ENCODE measurements around the gene ADNP2. TPM values are rescaled to one million over a fixed set of nuclear protein-coding genes. Genes with fewer than 3 reads are reported as not detected.

ADNP2 gene
- total and polyA plus RNA-seq, 2 of the 13 experiments (the other 11 are each of a cell fraction or from before 2014, with no cell fraction given), result 10.8 to 25.5 TPM

DNA sequence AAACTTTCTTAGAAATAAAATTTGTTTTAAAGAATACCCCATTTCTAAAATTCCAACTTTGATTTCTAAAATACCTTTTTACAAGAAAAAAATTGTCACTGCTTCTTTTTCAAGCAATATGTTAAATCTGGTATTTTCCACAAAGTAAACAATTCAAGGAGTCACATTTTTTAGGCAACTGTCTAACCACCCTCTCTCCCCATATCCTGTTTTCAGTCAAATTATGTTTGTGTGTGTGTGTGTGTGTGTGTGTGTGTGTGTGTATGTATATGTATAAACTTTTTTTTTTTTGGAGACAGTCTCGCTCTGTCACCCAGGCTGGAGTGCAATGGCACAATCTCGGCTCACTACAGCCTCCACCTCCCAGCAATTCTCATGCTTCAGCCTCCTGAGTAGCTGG is 59.3 kb downstream of the ADNP2 start:
- Histone ChIP-seq H3K36me3 (replicated peaks in 1 of 2; ENCODE audit: control insufficient read depth in 1 of 2, insufficient read depth in 2 of 2, low read length in 2 of 2) (no peaks in the 10 kb centered on the region), H3K27ac (ENCODE audit: extremely low read length, insufficient read depth, low read length) (no peak overlapping the region), H3K27me3 (ENCODE audit: control insufficient read depth in 1 of 2, insufficient read depth in 2 of 2, low read length in 2 of 2) (no peaks in the 10 kb centered on the region), H4K20me1 (ENCODE audit: insufficient read depth, low read length) (no peaks in the 10 kb centered on the region), H3K4me2 (ENCODE audit: low read depth, low read length) (no peak overlapping the region), H3K4me1 (ENCODE audit: insufficient read depth, low read length) (no peaks in the 10 kb centered on the region), H3K79me2 (ENCODE audit: insufficient read depth, low read length) (no peaks in the 10 kb centered on the region), H3K9ac (ENCODE audit: insufficient read depth, low read depth, low read length) (no peak overlapping the region), H2AFZ (ENCODE audit: low read length) (no peak overlapping the region), H3K9me3 (ENCODE audit: low read length) (peaks cover 8% of the 10 kb centered on the region), H3K4me3 (replicated peaks in 1 of 3; ENCODE audit: insufficient read depth in 1 of 3, low read depth in 2 of 3, low read length in 3 of 3) (no peak overlapping the region)
- ATAC-seq (no peak), FAIRE-seq (no peak), DNase-seq (ENCODE audit: low spot score) (no peak)
- in situ Hi-C loops (cut with HindIII; ENCODE audit: extremely low pct_ligation_motif_present, low pct_unique_long_range_greater_than_20kb), result no loop called here
- CTCF ChIA-PET (ENCODE audit: low intra/inter-chr PET ratio, low total read pairs), result no interaction called here
- WGBS (ENCODE audit: low lambda C conversion rate), result 100% methylated on average over 2 of the region's 2 CpGs
- TF ChIP-seq MTF1 (CRISPR knock-in tag; IDR thresholded peaks at IDR 0.05) (no peak), ZSCAN9 (CRISPR knock-in tag; IDR thresholded peaks at IDR 0.05; ENCODE audit: borderline replicate concordance) (no peak), PAWR (CRISPR knock-in tag; IDR thresholded peaks at IDR 0.05; ENCODE audit: borderline replicate concordance) (no peak), HNF4G (IDR thresholded peaks at IDR 0.05; ENCODE audit: borderline replicate concordance, low read depth, low read length) (no peak), HNF4G (CRISPR knock-in tag; IDR thresholded peaks at IDR 0.05; ENCODE audit: borderline replicate concordance, low read depth) (no peak), SIN3A (IDR thresholded peaks at IDR 0.05; ENCODE audit: borderline replicate concordance, low read depth, low read length) (no peak), SYNCRIP (IDR thresholded peaks at IDR 0.05; ENCODE audit: insufficient read depth, low read depth, low read length) (no peak), ZNF414 (CRISPR knock-in tag; IDR thresholded peaks at IDR 0.05) (no peak), GATA4 (IDR thresholded peaks at IDR 0.05; ENCODE audit: borderline replicate concordance, low read depth) (no peak), HNRNPUL1 (IDR thresholded peaks at IDR 0.05; ENCODE audit: low read depth, low read length) (no peak), BHLHE40 (IDR thresholded peaks at IDR 0.05; ENCODE audit: low read length) (no peak), KAT2B (IDR thresholded peaks at IDR 0.05; ENCODE audit: borderline replicate concordance, low read depth, low read length) (no peak), ZNF17 (CRISPR knock-in tag; IDR thresholded peaks at IDR 0.05) (no peak), CBFB (CRISPR knock-in tag; IDR thresholded peaks at IDR 0.05) (no peak)
- TF ChIP-seq, protein P1, sequence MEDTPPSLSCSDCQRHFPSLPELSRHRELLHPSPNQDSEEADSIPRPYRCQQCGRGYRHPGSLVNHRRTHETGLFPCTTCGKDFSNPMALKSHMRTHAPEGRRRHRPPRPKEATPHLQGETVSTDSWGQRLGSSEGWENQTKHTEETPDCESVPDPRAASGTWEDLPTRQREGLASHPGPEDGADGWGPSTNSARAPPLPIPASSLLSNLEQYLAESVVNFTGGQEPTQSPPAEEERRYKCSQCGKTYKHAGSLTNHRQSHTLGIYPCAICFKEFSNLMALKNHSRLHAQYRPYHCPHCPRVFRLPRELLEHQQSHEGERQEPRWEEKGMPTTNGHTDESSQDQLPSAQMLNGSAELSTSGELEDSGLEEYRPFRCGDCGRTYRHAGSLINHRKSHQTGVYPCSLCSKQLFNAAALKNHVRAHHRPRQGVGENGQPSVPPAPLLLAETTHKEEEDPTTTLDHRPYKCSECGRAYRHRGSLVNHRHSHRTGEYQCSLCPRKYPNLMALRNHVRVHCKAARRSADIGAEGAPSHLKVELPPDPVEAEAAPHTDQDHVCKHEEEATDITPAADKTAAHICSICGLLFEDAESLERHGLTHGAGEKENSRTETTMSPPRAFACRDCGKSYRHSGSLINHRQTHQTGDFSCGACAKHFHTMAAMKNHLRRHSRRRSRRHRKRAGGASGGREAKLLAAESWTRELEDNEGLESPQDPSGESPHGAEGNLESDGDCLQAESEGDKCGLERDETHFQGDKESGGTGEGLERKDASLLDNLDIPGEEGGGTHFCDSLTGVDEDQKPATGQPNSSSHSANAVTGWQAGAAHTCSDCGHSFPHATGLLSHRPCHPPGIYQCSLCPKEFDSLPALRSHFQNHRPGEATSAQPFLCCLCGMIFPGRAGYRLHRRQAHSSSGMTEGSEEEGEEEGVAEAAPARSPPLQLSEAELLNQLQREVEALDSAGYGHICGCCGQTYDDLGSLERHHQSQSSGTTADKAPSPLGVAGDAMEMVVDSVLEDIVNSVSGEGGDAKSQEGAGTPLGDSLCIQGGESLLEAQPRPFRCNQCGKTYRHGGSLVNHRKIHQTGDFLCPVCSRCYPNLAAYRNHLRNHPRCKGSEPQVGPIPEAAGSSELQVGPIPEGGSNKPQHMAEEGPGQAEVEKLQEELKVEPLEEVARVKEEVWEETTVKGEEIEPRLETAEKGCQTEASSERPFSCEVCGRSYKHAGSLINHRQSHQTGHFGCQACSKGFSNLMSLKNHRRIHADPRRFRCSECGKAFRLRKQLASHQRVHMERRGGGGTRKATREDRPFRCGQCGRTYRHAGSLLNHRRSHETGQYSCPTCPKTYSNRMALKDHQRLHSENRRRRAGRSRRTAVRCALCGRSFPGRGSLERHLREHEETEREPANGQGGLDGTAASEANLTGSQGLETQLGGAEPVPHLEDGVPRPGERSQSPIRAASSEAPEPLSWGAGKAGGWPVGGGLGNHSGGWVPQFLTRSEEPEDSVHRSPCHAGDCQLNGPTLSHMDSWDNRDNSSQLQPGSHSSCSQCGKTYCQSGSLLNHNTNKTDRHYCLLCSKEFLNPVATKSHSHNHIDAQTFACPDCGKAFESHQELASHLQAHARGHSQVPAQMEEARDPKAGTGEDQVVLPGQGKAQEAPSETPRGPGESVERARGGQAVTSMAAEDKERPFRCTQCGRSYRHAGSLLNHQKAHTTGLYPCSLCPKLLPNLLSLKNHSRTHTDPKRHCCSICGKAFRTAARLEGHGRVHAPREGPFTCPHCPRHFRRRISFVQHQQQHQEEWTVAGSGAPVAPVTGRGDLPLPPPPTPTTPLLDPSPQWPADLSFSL (CRISPR knock-in tag; IDR thresholded peaks at IDR 0.05), result no peak
- TF ChIP-seq, protein P2, sequence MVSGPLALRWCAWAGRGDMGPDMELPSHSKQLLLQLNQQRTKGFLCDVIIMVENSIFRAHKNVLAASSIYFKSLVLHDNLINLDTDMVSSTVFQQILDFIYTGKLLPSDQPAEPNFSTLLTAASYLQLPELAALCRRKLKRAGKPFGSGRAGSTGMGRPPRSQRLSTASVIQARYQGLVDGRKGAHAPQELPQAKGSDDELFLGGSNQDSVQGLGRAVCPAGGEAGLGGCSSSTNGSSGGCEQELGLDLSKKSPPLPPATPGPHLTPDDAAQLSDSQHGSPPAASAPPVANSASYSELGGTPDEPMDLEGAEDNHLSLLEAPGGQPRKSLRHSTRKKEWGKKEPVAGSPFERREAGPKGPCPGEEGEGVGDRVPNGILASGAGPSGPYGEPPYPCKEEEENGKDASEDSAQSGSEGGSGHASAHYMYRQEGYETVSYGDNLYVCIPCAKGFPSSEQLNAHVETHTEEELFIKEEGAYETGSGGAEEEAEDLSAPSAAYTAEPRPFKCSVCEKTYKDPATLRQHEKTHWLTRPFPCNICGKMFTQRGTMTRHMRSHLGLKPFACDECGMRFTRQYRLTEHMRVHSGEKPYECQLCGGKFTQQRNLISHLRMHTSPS (CRISPR knock-in tag; IDR thresholded peaks at IDR 0.05; ENCODE audit: low read depth), result no peak
- TF ChIP-seq, protein P3, sequence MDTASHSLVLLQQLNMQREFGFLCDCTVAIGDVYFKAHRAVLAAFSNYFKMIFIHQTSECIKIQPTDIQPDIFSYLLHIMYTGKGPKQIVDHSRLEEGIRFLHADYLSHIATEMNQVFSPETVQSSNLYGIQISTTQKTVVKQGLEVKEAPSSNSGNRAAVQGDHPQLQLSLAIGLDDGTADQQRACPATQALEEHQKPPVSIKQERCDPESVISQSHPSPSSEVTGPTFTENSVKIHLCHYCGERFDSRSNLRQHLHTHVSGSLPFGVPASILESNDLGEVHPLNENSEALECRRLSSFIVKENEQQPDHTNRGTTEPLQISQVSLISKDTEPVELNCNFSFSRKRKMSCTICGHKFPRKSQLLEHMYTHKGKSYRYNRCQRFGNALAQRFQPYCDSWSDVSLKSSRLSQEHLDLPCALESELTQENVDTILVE (CRISPR knock-in tag; IDR thresholded peaks at IDR 0.05), result no peak
- intact Hi-C loops (cut with micrococcal nuclease; ENCODE audit: unreplicated experiment), result no loop called here
- POLR2A ChIA-PET, result no interaction called here
- no TSS peak for BruUV-seq (replicated peaks)
